H1 (cell line): Measurements from ENCODE around the gene BMP2. TPM values are rescaled to one million over a fixed set of nuclear protein-coding genes. Genes with fewer than 3 reads are reported as not detected.
A peak's percentile ranks its signal among the peaks of the same experiment; 100 is the strongest.

ENCODE experiments used
- CTCF ChIA-PET: fragments of 300-600 bp; sonication (Branson Sonifier 250); formaldehyde crosslinking; loops from one replicate; lab custom pipeline; 2021; ENCODE audit not compliant: partially characterized antibody; lab: Charles Lee
- POLR2A ChIA-PET: fragments of 300-600 bp; sonication (Branson Sonifier 250); formaldehyde crosslinking; loops from one replicate; lab custom pipeline; 2021; ENCODE audit warnings: inconsistent platforms; ENCODE audit not compliant: partially characterized antibody; lab: Charles Lee
- DNase-seq, 2 experiments: peaks; one replicate each; pipeline versions ENCODE4 v3.0.0 to v3.0.0-alpha.2; 2010 to 2022; ENCODE audit warnings: low spot score in 2 of 2, low read depth in 1 of 2, mixed read lengths in 1 of 2
- FAIRE-seq: peaks from 2 replicates; lab custom pipeline; 2011; peaks lifted over from hg19 to GRCh38; lab: Jason Lieb, UNC
- H2AFZ ChIP-seq: 2 replicates; pipeline ENCODE4 v1.8.1; 2012; ENCODE audit warnings: low read length, inconsistent platforms
- H2AK5ac ChIP-seq: 2 replicates; pipeline ENCODE4 v1.6.1; 2013; ENCODE audit warnings: low read depth, low read length
- H2BK120ac ChIP-seq: replicated peaks from 2 replicates; pipeline ENCODE3; 2013; ENCODE audit warnings: low read depth, low read length, inconsistent platforms
- H2BK12ac ChIP-seq: 2 replicates; pipeline ENCODE4 v1.6.1; 2013; ENCODE audit warnings: low read depth, low read length
- H2BK15ac ChIP-seq: 2 replicates; pipeline ENCODE4 v1.6.1; 2013; ENCODE audit warnings: low read length
- H2BK20ac ChIP-seq: 2 replicates; pipeline ENCODE4 v1.6.1; 2013; ENCODE audit warnings: low read length
- H2BK5ac ChIP-seq: 2 replicates; pipeline ENCODE4 v1.6.1; 2013; ENCODE audit warnings: low read depth, low read length
- H3K14ac ChIP-seq: 2 replicates; pipeline ENCODE4 v1.6.1; 2013; ENCODE audit warnings: inconsistent platforms; ENCODE audit not compliant: insufficient read length
- H3K18ac ChIP-seq: 2 replicates; pipeline ENCODE4 v1.6.1; 2013; ENCODE audit warnings: low read length; ENCODE audit errors: extremely low read depth
- H3K23ac ChIP-seq: 2 replicates; pipeline ENCODE4 v1.6.1; 2013; ENCODE audit warnings: inconsistent platforms; ENCODE audit not compliant: insufficient read length
- H3K23me2 ChIP-seq: 2 replicates; pipeline ENCODE4 v1.6.1; 2013; ENCODE audit warnings: low read depth, low read length
- H3K27ac ChIP-seq: 2 replicates; pipeline ENCODE4 v1.6.1; 2011; ENCODE audit warnings: low read depth, low read length, inconsistent platforms
- H3K27me3 ChIP-seq, 4 experiments: replicated peaks in 1 of 4; 1 replicate in 1 of 4; 2 replicates in 3 of 4; pipeline versions ENCODE4 v1.6.1 to v1.8.1; 2011 to 2013; ENCODE audit warnings: low read length in 3 of 4, mild to moderate bottlenecking in 3 of 4, inconsistent platforms in 2 of 4, mixed read lengths in 2 of 4, moderate library complexity in 1 of 4; ENCODE audit not compliant: control insufficient read depth in 3 of 4, insufficient read depth in 3 of 4; ENCODE audit errors: extremely low read depth in 1 of 4
- H3K36me3 ChIP-seq, 4 experiments: 2 replicates each; pipeline versions ENCODE4 v1.6.1 to v1.8.1; 2011 to 2013; ENCODE audit warnings: mild to moderate bottlenecking in 4 of 4, low read length in 3 of 4, moderate library complexity in 2 of 4, control low read depth in 1 of 4, inconsistent platforms in 1 of 4; ENCODE audit not compliant: insufficient read depth in 4 of 4, control insufficient read depth in 2 of 4
- H3K4ac ChIP-seq: replicated peaks from 2 replicates; pipeline ENCODE3; 2013; ENCODE audit warnings: low read length, low read depth, mixed read lengths, inconsistent platforms; ENCODE audit not compliant: insufficient read length
- H3K4me1 ChIP-seq, 4 experiments: replicated peaks in 1 of 4; 1 replicate in 1 of 4; 2 replicates in 3 of 4; pipeline versions ENCODE4 v1.6.1 to v1.8.1; 2011 to 2013; ENCODE audit warnings: low read length in 3 of 4, inconsistent platforms in 2 of 4, mixed read lengths in 1 of 4; ENCODE audit not compliant: insufficient read depth in 4 of 4, control insufficient read depth in 3 of 4
- H3K4me2 ChIP-seq, 2 experiments: 2 replicates each; pipeline versions ENCODE4 v1.6.1 to v1.8.1; 2011 to 2013; ENCODE audit warnings: low read depth in 2 of 2, low read length in 2 of 2, control low read depth in 1 of 2, inconsistent platforms in 1 of 2, mild to moderate bottlenecking in 1 of 2; ENCODE audit not compliant: insufficient read depth in 1 of 2
- H3K4me3 ChIP-seq, 4 experiments: fragments of 200-600, 300-600 bp in 1 of 4; sonication (generic), shearing (Covaris generic), sonication (Bioruptor Twin) in 1 of 4; 2 replicates each; pipeline versions ENCODE4 v1.5.1 to v1.8.1; 2011 to 2016; ENCODE audit warnings: low read length in 4 of 4, low read depth in 3 of 4, control low read depth in 2 of 4, inconsistent platforms in 2 of 4, mild to moderate bottlenecking in 2 of 4, mixed read lengths in 1 of 4, moderate library complexity in 1 of 4; ENCODE audit not compliant: insufficient read depth in 2 of 4; ENCODE audit errors: extremely low read depth in 1 of 4
- H3K56ac ChIP-seq: replicated peaks from 2 replicates; pipeline ENCODE3; 2013; ENCODE audit warnings: low read depth, mild to moderate bottlenecking, mixed read lengths, low read length, inconsistent platforms; ENCODE audit not compliant: insufficient read length
- H3K79me1 ChIP-seq: 2 replicates; pipeline ENCODE4 v1.6.1; 2013; ENCODE audit warnings: low read depth, low read length, control low read depth
- H3K79me2 ChIP-seq, 2 experiments: 2 replicates each; pipeline versions ENCODE4 v1.6.1 to v1.8.1; 2012 to 2013; ENCODE audit warnings: low read length in 2 of 2, mild to moderate bottlenecking in 2 of 2, inconsistent platforms in 1 of 2; ENCODE audit not compliant: insufficient read depth in 2 of 2, control insufficient read depth in 1 of 2
- H3K9ac ChIP-seq, 4 experiments: replicated peaks in 1 of 4; 1 replicate in 1 of 4; 2 replicates in 3 of 4; pipeline versions ENCODE4 v1.6.1 to v1.8.1; 2011 to 2013; ENCODE audit warnings: low read depth in 3 of 4, low read length in 3 of 4, control low read depth in 2 of 4, mild to moderate bottlenecking in 2 of 4, moderate library complexity in 2 of 4, inconsistent platforms in 1 of 4; ENCODE audit errors: extremely low read depth in 1 of 4
- H3K9me3 ChIP-seq, 2 experiments: 2 replicates each; pipeline versions ENCODE4 v1.6.1 to v1.8.1; 2012 to 2013; ENCODE audit warnings: mild to moderate bottlenecking in 2 of 2, moderate library complexity in 2 of 2, control low read depth in 1 of 2, inconsistent platforms in 1 of 2, low read depth in 1 of 2, low read length in 1 of 2, mixed read lengths in 1 of 2; ENCODE audit not compliant: insufficient read depth in 2 of 2
- H4K20me1 ChIP-seq, 2 experiments: replicated peaks in 1 of 2; 2 replicates each; pipeline versions ENCODE3 to v1.8.1; 2011 to 2013; ENCODE audit warnings: inconsistent platforms in 2 of 2, low read length in 2 of 2, mild to moderate bottlenecking in 1 of 2; ENCODE audit not compliant: insufficient read depth in 2 of 2, control insufficient read depth in 1 of 2
- H4K5ac ChIP-seq: 2 replicates; pipeline ENCODE4 v1.6.1; 2013; ENCODE audit warnings: low read length, low read depth, mixed read lengths, inconsistent platforms; ENCODE audit not compliant: insufficient read length
- H4K8ac ChIP-seq: 2 replicates; pipeline ENCODE4 v1.8.0; 2013; ENCODE audit warnings: mild to moderate bottlenecking, moderate library complexity, low read length, inconsistent platforms; ENCODE audit not compliant: insufficient read depth; ENCODE audit errors: extremely low read depth
- H4K91ac ChIP-seq: replicated peaks from 2 replicates; pipeline ENCODE3; 2013; ENCODE audit warnings: low read length, mixed read lengths, inconsistent platforms; ENCODE audit not compliant: insufficient read length
- EZH2 ChIP-seq: fragments of 200-600 bp; sonication (generic); IDR thresholded peaks from 2 replicates; pipeline ENCODE4 v1.7.1; 2012; ENCODE audit warnings: low read depth, mild to moderate bottlenecking, moderate library complexity, low read length, inconsistent platforms; ENCODE audit not compliant: severe bottlenecking
- HDAC2 ChIP-seq, 2 experiments: fragments of 300-600 bp in 1 of 2; sonication (generic) in 1 of 2; IDR thresholded peaks; 2 replicates each; pipeline ENCODE4 v1.6.1; 2011 to 2012; ENCODE audit warnings: low read depth in 2 of 2, low read length in 2 of 2, mild to moderate bottlenecking in 2 of 2, moderate library complexity in 2 of 2, borderline replicate concordance in 1 of 2, inconsistent platforms in 1 of 2
- KDM1A ChIP-seq: fragments of 200-600, 300-600 bp; sonication (generic); IDR thresholded peaks from 2 replicates; pipeline ENCODE4 v1.7.1; 2016; ENCODE audit warnings: mild to moderate bottlenecking, low read length, borderline replicate concordance
- KDM4A ChIP-seq: IDR thresholded peaks from one replicate; pipeline ENCODE4 v1.7.1; 2012; ENCODE audit warnings: low read depth, mild to moderate bottlenecking, moderate library complexity, low read length, inconsistent platforms; ENCODE audit not compliant: severe bottlenecking
- RBBP5 ChIP-seq: IDR thresholded peaks from 2 replicates; pipeline ENCODE4 v1.7.1; 2012; ENCODE audit warnings: low read depth, mild to moderate bottlenecking, inconsistent platforms, low read length, moderate library complexity, borderline replicate concordance
- SAP30 ChIP-seq: fragments of 300-600 bp; sonication (generic); IDR thresholded peaks from 2 replicates; pipeline ENCODE4 v1.7.1; 2012; ENCODE audit warnings: low read length, moderate library complexity, mild to moderate bottlenecking, inconsistent platforms; ENCODE audit not compliant: insufficient read depth, insufficient replicate concordance
- TEAD4 ChIP-seq: IDR thresholded peaks from 2 replicates; pipeline ENCODE4 v1.6.1; 2012; ENCODE audit warnings: low read depth, low read length, inconsistent platforms, mixed read lengths
- WGBS, 2 experiments: shearing (Covaris generic) in 1 of 2; methylation state at CpG; one replicate each; pipeline versions ENCODE4 v1.1.6 to v1.1.7; 2013 to 2015; ENCODE audit warnings: low lambda C conversion rate in 2 of 2, mixed read lengths in 2 of 2, inconsistent platforms in 1 of 2, low coverage in 1 of 2, missing lambda C conversion rate in 1 of 2; ENCODE audit not compliant: insufficient replicate concordance in 2 of 2, insufficient coverage in 1 of 2, insufficient read length in 1 of 2; ENCODE audit errors: extremely low coverage in 1 of 2, missing lambda C conversion rate in 1 of 2; 5-methylcytosine and 5-hydroxymethylcytosine counted together
- polyA plus RNA-seq, 7 experiments: library from polyadenylated mRNA; depleted of rRNA in 3 of 7; stranded (reverse) in 5 of 7; unstranded in 2 of 7; fragments of >200 nt in 5 of 7; fragments of 200-250 nt in 2 of 7; gene quantifications; 1 replicate in 5 of 7; 2 replicates in 1 of 7; 4 replicates in 1 of 7; pipeline versions ENCODE4 v1.2.1 to v1.2.3, GENCODE V29; 2011 to 2013; ENCODE audit warnings: missing spikeins in 2 of 7, mixed read lengths in 2 of 7
- total RNA-seq: library from RNA; stranded (reverse); fragmentation: NEBNext Ultra II Directional; extraction: Animal tissue kit (Norgen Biotek cat#: 25700); gene quantifications from 2 replicates; pipeline ENCODE4 v1.2.1, GENCODE V29; 2021
- TF ChIP-seq, protein P1 (sequence below): IDR thresholded peaks from 2 replicates; pipeline ENCODE4 v1.6.1; 2012; ENCODE audit warnings: inconsistent platforms

The BMP2 gene
- total and polyA plus RNA-seq, 2 of the 8 experiments (the other 6 are each of a cell fraction or from before 2014, with no cell fraction given) = 1.8 to 3.6 TPM

- Histone ChIP-seq H2BK15ac (no peak overlapping the region), H4K5ac (no peak overlapping the region), H3K27ac (no peak overlapping the region), H3K9ac (peak overlapping the region in 1 of 4 experiments; percentile 25; a peak in 1 of 7 replicates), H3K18ac (no peak overlapping the region; the same call in 1 of the 2 replicates), H4K20me1 (peaks cover 8% of the 10 kb centered on the region in 2 experiments), H2BK12ac (0 out of 2 replicates have a peak overlapping the region, but pooled peaks have one; percentile 32), H3K4me1 (peaks cover 5 to 21% (median 14%) of the 10 kb centered on the region in 4 experiments; a peak in 6 of 7 replicates), H2AK5ac (no peak overlapping the region), H3K56ac (no peak overlapping the region), H3K79me2 (0 out of 4 replicates have a peak, but pooled peaks cover 0 to 12% of the 10 kb centered on the region in 2 experiments), H3K4ac (peak overlapping the region; percentile 83), H3K36me3 (peaks cover 0 to 9% (median 0%) of the 10 kb centered on the region in 4 experiments; a peak in 2 of 8 replicates), H3K4me2 (peak overlapping the region; percentile 89 to 99), H3K27me3 (peaks cover 3 to 36% (median 26%) of the 10 kb centered on the region in 4 experiments), H3K79me1 (no peaks in the 10 kb centered on the region), H2BK5ac (peak overlapping the region; percentile 38; the same call in 1 of the 2 replicates), H3K23ac (no peak overlapping the region), H4K8ac (peak overlapping the region; percentile 45), H2BK20ac (no peak overlapping the region), H3K14ac (no peak overlapping the region), H3K23me2 (peaks cover 22% of the 10 kb centered on the region), H2BK120ac (no peak overlapping the region), H3K4me3 (peak overlapping the region; percentile 55 to 79 (median 72)), H3K9me3 (no peaks in the 10 kb centered on the region), H4K91ac (peak overlapping the region; percentile 48), H2AFZ (peak overlapping the region; percentile 34; the same call in 1 of the 2 replicates)
- 1% methylated on average over 42 of the region's 70 CpGs; no CpG with 5 or more reads in 1 of the 2 experiments for WGBS, 2 experiments
- DNase-seq (peak in 1 of 2 experiments; percentile 65), FAIRE-seq (no peak)
- POLR2A ChIA-PET = interaction anchor here (0.5 to 1.3 kb wide), 2 partner anchors 19 to 1997 kb away, joined by 5 read pairs; no protein-coding TSS in a partner anchor
- CTCF ChIA-PET = interaction anchor here (0.7 to 2.5 kb wide), 14 partner anchors 9 to 325 kb away, joined by 3 to 10 read pairs (median 5); no protein-coding TSS in a partner anchor
- TF ChIP-seq EZH2 (peak; percentile 52), HDAC2 (IDR thresholded peaks at IDR 0.05; ENCODE audit: borderline replicate concordance in 1 of 2, low read depth in 2 of 2, low read length in 2 of 2) (peak in 1 of 2 experiments; percentile 38; a peak in 1 of 4 replicates), KDM4A (peak; percentile 89), KDM1A (no peak), RBBP5 (peak; percentile 58; the same call in 1 of the 2 replicates), TEAD4 (no peak), SAP30 (peak; percentile 43)
- TF ChIP-seq, protein P1, sequence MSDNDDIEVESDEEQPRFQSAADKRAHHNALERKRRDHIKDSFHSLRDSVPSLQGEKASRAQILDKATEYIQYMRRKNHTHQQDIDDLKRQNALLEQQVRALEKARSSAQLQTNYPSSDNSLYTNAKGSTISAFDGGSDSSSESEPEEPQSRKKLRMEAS = peak; percentile 46; the same call in 1 of the 2 replicates
Observed at GRCh38 chr20:6768228-6769140, 998 bp downstream of the BMP2 start.
